SK-N-SH treated with all-trans-retinoic acid at 6 μM for 48 hours (cell line): ENCODE results near the gene LGMN.

ENCODE experiments used
- ATAC-seq: fragments of 200-7000 bp; cut with Tn5 transposase; 3 replicates; pipeline ENCODE4 v1.9.1; 2020; ENCODE audit warnings: mild to moderate bottlenecking, moderate library complexity
- ARNTL ChIP-seq: fragments of 450-650 bp; formaldehyde crosslinking; IDR thresholded peaks from 2 replicates; pipeline ENCODE4 v1.5.0; 2020; ENCODE audit warnings: low read depth, mild to moderate bottlenecking, moderate library complexity, borderline replicate concordance
- BACH2 ChIP-seq: fragments of 250-450 bp; sonication (Bioruptor Pico); IDR thresholded peaks from 2 replicates; pipeline ENCODE4 v1.9.0; 2021; ENCODE audit warnings: mild to moderate bottlenecking, borderline replicate concordance
- CREB5 ChIP-seq: fragments of 250-450 bp; sonication (Bioruptor Pico); IDR thresholded peaks from 2 replicates; pipeline ENCODE4 v1.5.1; 2020; ENCODE audit warnings: low read depth, mild to moderate bottlenecking, moderate library complexity
- CSDC2 ChIP-seq: fragments of 250-450 bp; sonication (Bioruptor Pico); IDR thresholded peaks from 2 replicates; pipeline ENCODE4 v1.5.0; 2020; ENCODE audit warnings: mild to moderate bottlenecking, moderate library complexity
- CSRNP3 ChIP-seq: fragments of 250-450 bp; sonication (Bioruptor Pico); IDR thresholded peaks from 2 replicates; pipeline ENCODE4 v1.5.1; 2021; ENCODE audit warnings: mild to moderate bottlenecking, moderate library complexity
- ESRRG ChIP-seq: fragments of 250-450 bp; sonication (Bioruptor Pico); IDR thresholded peaks from 2 replicates; pipeline ENCODE4 v1.6.1; 2021; ENCODE audit warnings: mild to moderate bottlenecking
- GLIS3 ChIP-seq: fragments of 250-450 bp; sonication (Bioruptor Pico); IDR thresholded peaks from 2 replicates; pipeline ENCODE4 v1.5.0; 2020; ENCODE audit warnings: mild to moderate bottlenecking, moderate library complexity
- ISL1 ChIP-seq: fragments of 250-450 bp; sonication (Bioruptor Pico); IDR thresholded peaks from 2 replicates; pipeline ENCODE4 v2.1.2; 2022; ENCODE audit warnings: mild to moderate bottlenecking, moderate library complexity
- OSR1 ChIP-seq: fragments of 250-450 bp; sonication (Bioruptor Pico); IDR thresholded peaks from 2 replicates; pipeline ENCODE4 v1.8.0; 2022; ENCODE audit warnings: moderate library complexity, mild to moderate bottlenecking, inconsistent platforms
- PATZ1 ChIP-seq: fragments of 250-450 bp; sonication (Bioruptor Pico); IDR thresholded peaks from 2 replicates; pipeline ENCODE4 v1.8.0; 2020; ENCODE audit warnings: mild to moderate bottlenecking, moderate library complexity, borderline replicate concordance
- POU6F1 ChIP-seq: fragments of 250-450 bp; sonication (Bioruptor Pico); IDR thresholded peaks from 2 replicates; pipeline ENCODE4 v1.8.0; 2021; ENCODE audit warnings: low read depth, mild to moderate bottlenecking, moderate library complexity, borderline replicate concordance
- PPARA ChIP-seq: fragments of 250-450 bp; sonication (Bioruptor Pico); IDR thresholded peaks from 2 replicates; pipeline ENCODE4 v1.5.0; 2020; ENCODE audit warnings: mild to moderate bottlenecking, borderline replicate concordance
- RARB ChIP-seq: fragments of 250-450 bp; sonication (Bioruptor Pico); IDR thresholded peaks from 2 replicates; pipeline ENCODE4 v1.8.0; 2021; ENCODE audit warnings: mild to moderate bottlenecking, moderate library complexity
- SNAI2 ChIP-seq: fragments of 250-450 bp; sonication (Bioruptor Pico); IDR thresholded peaks from 2 replicates; pipeline ENCODE4 v1.5.0; 2020; ENCODE audit warnings: mild to moderate bottlenecking, moderate library complexity
- TCF4 ChIP-seq: fragments of 250-450 bp; sonication (Bioruptor Pico); IDR thresholded peaks from 2 replicates; pipeline ENCODE4 v1.8.0; 2021; ENCODE audit warnings: mild to moderate bottlenecking, moderate library complexity, borderline replicate concordance
- TOX ChIP-seq: fragments of 250-450 bp; sonication (Bioruptor Pico); IDR thresholded peaks from 2 replicates; pipeline ENCODE4 v1.8.0; 2021; ENCODE audit warnings: mild to moderate bottlenecking, moderate library complexity, borderline replicate concordance
- TSHZ2 ChIP-seq: fragments of 250-450 bp; sonication (Bioruptor Pico); IDR thresholded peaks from 2 replicates; pipeline ENCODE4 v1.5.0; 2020; ENCODE audit warnings: mild to moderate bottlenecking, moderate library complexity
- ZC3H10 ChIP-seq: fragments of 250-450 bp; sonication (Bioruptor Pico); IDR thresholded peaks from 2 replicates; pipeline ENCODE4 v1.5.1; 2021; ENCODE audit warnings: mild to moderate bottlenecking, moderate library complexity
- ZFP3 ChIP-seq: fragments of 250-450 bp; sonication (Bioruptor Pico); IDR thresholded peaks from 2 replicates; pipeline ENCODE4 v1.5.0; 2020; ENCODE audit warnings: mild to moderate bottlenecking, moderate library complexity
- ZNF70 ChIP-seq: fragments of 450-650 bp; formaldehyde crosslinking; IDR thresholded peaks from 2 replicates; pipeline ENCODE4 v1.5.0; 2020; ENCODE audit warnings: mild to moderate bottlenecking, moderate library complexity
- ZNF8 ChIP-seq: fragments of 450-650 bp; formaldehyde crosslinking; IDR thresholded peaks from 2 replicates; pipeline ENCODE4 v1.5.0; 2020; ENCODE audit warnings: mild to moderate bottlenecking, moderate library complexity

Gene LGMN

GRCh38 chr14:92670160-92670559, 78.3 kb downstream of the LGMN start:
- ATAC-seq = peak; percentile 82
- TF ChIP-seq RARB = no peak
- TF ChIP-seq ESRRG (CRISPR knock-in tag) = no peak
- TF ChIP-seq TCF4 (CRISPR knock-in tag) = peak; percentile 23; the same call in 1 of the 2 replicates
- no peak for TF ChIP-seq ARNTL (CRISPR knock-in tag)
- TF ChIP-seq ISL1 = no peak
- TF ChIP-seq, all 23 proteins: peak for 1

- ATAC-seq = no peak
These were observed 80.0 kb downstream of the LGMN start for GRCh38 chr14:92668276-92668973.

GRCh38 chr14:92666251-92666650, 82.2 kb downstream of the LGMN start:
- no peak for TF ChIP-seq ZNF70 (CRISPR knock-in tag)
- TF ChIP-seq TCF4 (CRISPR knock-in tag) = no peak
- no peak for TF ChIP-seq CSDC2 (CRISPR knock-in tag)
- TF ChIP-seq OSR1 (CRISPR knock-in tag) = no peak
- TF ChIP-seq ZFP3 (CRISPR knock-in tag) = no peak
- TF ChIP-seq TOX (CRISPR knock-in tag) = no peak
- TF ChIP-seq GLIS3 (CRISPR knock-in tag) = no peak
- TF ChIP-seq ZNF8 (CRISPR knock-in tag) = no peak
- TF ChIP-seq CSRNP3 (CRISPR knock-in tag) = no peak
- TF ChIP-seq ESRRG (CRISPR knock-in tag) = no peak
- no peak for TF ChIP-seq ARNTL (CRISPR knock-in tag)
- TF ChIP-seq POU6F1 (CRISPR knock-in tag) = no peak
- no peak for ATAC-seq

More at GRCh38 chr14:92668276-92668973, 80.0 kb downstream of the LGMN start:
- no peak for TF ChIP-seq TSHZ2
- TF ChIP-seq ZNF8 (CRISPR knock-in tag) = no peak
- TF ChIP-seq TCF4 (CRISPR knock-in tag) = no peak
- TF ChIP-seq BACH2 (CRISPR knock-in tag) = no peak
- no peak for TF ChIP-seq ISL1
- TF ChIP-seq CSDC2 (CRISPR knock-in tag) = no peak

- no peak for ATAC-seq
- TF ChIP-seq BACH2 (CRISPR knock-in tag) (no peak), CREB5 (CRISPR knock-in tag) (no peak), POU6F1 (CRISPR knock-in tag) (no peak), ESRRG (CRISPR knock-in tag) (no peak), PPARA (CRISPR knock-in tag) (no peak), PATZ1 (CRISPR knock-in tag) (no peak), ZC3H10 (no peak), SNAI2 (CRISPR knock-in tag) (no peak), ZNF8 (CRISPR knock-in tag) (no peak), TCF4 (CRISPR knock-in tag) (no peak)
- TF ChIP-seq, all 23 proteins: peak for 0
These were observed 82.7 kb downstream of the LGMN start for GRCh38 chr14:92665661-92666110.
